D721Med (cell line): ENCODE measurements around the gene RETN.

Source experiments
- DNase-seq: peaks from one replicate; pipeline ENCODE4 v3.0.0; 2011; ENCODE audit warnings: low spot score; ENCODE audit not compliant: insufficient read length
- FAIRE-seq: peaks from 2 replicates; lab custom pipeline; 2011; peaks lifted over from hg19 to GRCh38; lab: Jason Lieb, UNC
- TF ChIP-seq, protein P1 (sequence below): IDR thresholded peaks from 2 replicates; pipeline ENCODE4 v1.5.1; 2012; ENCODE audit warnings: mild to moderate bottlenecking, control low read depth; ENCODE audit not compliant: insufficient read depth; ENCODE audit errors: missing control alignments

Gene RETN

GRCh38 chr19:7699417-7700401 lies 30.9 kb downstream of the RETN start:
- DNase-seq (no peak), FAIRE-seq (no peak)
- TF ChIP-seq, protein P1, sequence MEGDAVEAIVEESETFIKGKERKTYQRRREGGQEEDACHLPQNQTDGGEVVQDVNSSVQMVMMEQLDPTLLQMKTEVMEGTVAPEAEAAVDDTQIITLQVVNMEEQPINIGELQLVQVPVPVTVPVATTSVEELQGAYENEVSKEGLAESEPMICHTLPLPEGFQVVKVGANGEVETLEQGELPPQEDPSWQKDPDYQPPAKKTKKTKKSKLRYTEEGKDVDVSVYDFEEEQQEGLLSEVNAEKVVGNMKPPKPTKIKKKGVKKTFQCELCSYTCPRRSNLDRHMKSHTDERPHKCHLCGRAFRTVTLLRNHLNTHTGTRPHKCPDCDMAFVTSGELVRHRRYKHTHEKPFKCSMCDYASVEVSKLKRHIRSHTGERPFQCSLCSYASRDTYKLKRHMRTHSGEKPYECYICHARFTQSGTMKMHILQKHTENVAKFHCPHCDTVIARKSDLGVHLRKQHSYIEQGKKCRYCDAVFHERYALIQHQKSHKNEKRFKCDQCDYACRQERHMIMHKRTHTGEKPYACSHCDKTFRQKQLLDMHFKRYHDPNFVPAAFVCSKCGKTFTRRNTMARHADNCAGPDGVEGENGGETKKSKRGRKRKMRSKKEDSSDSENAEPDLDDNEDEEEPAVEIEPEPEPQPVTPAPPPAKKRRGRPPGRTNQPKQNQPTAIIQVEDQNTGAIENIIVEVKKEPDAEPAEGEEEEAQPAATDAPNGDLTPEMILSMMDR: no peak

DNA sequence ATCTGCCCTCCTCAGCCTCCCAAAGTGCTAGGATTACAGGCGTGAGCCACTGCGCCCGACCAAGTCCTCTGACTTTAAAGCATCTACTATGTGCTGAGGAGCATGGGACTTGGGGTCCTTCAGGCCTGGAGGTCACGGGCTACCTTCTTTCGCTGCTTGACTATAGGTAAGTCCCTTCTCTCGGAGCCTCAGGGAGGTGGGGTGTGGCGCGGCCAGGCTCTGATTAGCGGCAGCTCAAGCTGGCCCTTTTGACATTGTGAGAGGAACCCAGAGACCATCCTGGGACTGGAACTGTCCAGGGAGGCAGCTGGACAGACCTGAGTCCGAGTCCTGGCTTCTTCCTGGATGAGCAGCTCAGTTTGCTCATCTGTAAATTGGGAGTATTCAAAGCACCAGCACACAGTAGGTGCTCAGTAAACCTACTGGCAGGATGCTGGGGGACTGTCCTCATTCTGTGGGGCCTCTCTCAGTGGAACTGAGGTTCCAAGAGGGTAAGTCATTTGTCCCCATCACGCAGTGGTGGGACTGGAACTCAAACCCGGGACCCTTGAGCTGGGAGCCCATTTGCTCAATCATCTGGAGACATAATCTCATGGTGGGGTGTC lies 32.3 kb downstream of the RETN start:
- DNase-seq (no peak), FAIRE-seq (no peak)
- TF ChIP-seq, protein P1: no peak

DNA sequence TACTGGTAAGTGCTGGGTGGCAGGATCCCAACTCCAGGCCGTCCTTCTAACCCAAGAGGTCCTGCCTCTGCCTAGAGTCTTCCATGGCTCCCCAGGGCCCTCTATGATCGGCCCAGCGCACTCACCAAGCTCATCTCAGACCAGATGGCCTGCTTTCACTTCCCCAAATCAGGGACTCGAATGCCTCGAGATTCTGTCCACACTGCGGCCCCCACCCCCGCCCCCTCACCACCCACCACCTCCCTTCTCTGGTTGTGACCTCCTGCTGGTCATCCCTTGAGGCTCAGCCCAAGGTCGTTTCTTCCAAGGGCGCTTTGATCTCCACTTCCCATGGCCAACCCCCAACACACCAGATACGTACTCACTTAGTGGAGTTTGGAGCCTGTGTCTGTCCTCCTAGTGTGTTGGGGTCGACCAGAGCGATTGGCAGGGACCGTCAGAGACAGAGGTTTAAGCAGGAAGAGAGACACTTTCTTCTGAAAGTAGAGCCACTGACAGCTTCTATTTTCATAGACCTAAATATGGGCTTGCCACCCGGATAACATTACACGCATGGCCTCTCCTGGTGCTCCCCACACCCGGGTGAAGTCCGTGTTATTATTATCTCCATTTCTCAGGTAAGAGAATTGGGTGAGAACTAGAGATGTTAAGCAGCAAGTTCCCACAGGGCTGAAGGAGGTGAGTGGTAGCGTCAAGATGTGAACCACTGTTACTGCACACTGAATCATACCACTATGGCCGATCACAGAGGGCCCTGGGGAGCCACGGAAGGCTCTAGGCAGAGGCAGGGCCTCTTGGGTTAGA lies 33.0 kb downstream of the RETN start, which contains the start of gene FCER2:
TSS of gene FCER2 (minus strand) at position 478 of the 804 bp plus-strand sequence. CDS start 2,371 bp downstream, outside the sequence.
- TF ChIP-seq, protein P1: no peak
- no peak for DNase-seq

DNA sequence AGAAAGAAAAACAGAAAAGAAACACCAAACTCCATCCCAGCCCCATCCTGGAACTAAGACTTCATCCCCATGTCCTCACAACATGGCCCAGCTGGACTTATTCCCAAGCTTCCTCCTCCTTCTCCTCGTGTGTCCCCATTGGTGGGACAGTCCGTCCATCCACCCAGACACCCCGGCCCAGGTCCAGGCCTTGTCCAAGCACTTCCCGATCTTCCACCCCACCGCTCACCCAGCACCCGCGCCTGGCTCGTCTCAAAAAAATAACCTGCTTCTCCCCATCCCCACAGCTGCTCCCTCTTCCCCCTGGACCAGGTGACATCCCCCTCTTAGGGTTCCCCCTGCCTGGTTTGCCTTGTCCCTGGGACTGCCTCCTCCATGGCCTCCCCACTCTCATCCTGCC lies 34.5 kb downstream of the RETN start:
- TF ChIP-seq, protein P1: no peak
- FAIRE-seq: no peak
- DNase-seq: no peak

More for the DNA sequence above, 33.0 kb downstream of the RETN start, which contains the start of gene FCER2:
- FAIRE-seq: no peak

- TF ChIP-seq, protein P1: no peak
- DNase-seq (no peak), FAIRE-seq (no peak)
Measured at GRCh38 chr19:7704280-7705060, 35.6 kb downstream of the RETN start.
